CD4-positive, alpha-beta memory T cell (primary cell): ENCODE results near the gene OGN. TPM values are rescaled to one million over a fixed set of nuclear protein-coding genes. Genes with fewer than 3 reads are reported as not detected.

Experiments used
- CTCF ChIA-PET: fragments of 350-600 bp; sonication (Branson Sonifier 250); formaldehyde crosslinking; loops from one replicate; lab custom pipeline; 2021; ENCODE audit warnings: inconsistent platforms; ENCODE audit not compliant: partially characterized antibody; lab: Charles Lee
- POLR2A ChIA-PET: fragments of 350-600 bp; sonication (Branson Sonifier 250); formaldehyde crosslinking; loops from one replicate; lab custom pipeline; 2021; ENCODE audit not compliant: partially characterized antibody; lab: Charles Lee
- DNase-seq, 5 donors: peaks; one replicate each; pipeline versions ENCODE4 v3.0.0 to v3.0.0-alpha.2; 2020 to 2022; ENCODE audit warnings: mixed read lengths in 1 of 5
- H3K27ac ChIP-seq: one replicate; pipeline ENCODE4 v1.7.0; 2013; ENCODE audit warnings: low read depth, low read length
- H3K27me3 ChIP-seq: 2 replicates; pipeline ENCODE4 v1.7.0; 2013; ENCODE audit warnings: mild to moderate bottlenecking, low read length, moderate library complexity; ENCODE audit not compliant: insufficient read depth
- H3K36me3 ChIP-seq: 2 replicates; pipeline ENCODE4 v1.7.0; 2013; ENCODE audit warnings: mild to moderate bottlenecking, low read length, moderate library complexity; ENCODE audit not compliant: insufficient read depth
- H3K4me1 ChIP-seq: 2 replicates; pipeline ENCODE4 v1.7.0; 2013; ENCODE audit warnings: mild to moderate bottlenecking, low read length, moderate library complexity; ENCODE audit not compliant: insufficient read depth
- H3K4me3 ChIP-seq, 2 donors: one replicate each; pipeline ENCODE4 v1.7.0; 2013; ENCODE audit warnings: low read length in 2 of 2, mild to moderate bottlenecking in 1 of 2
- H3K9me3 ChIP-seq, 2 donors: one replicate each; pipeline ENCODE4 v1.7.0; 2013; ENCODE audit warnings: low read length in 2 of 2, control low read depth in 1 of 2; ENCODE audit not compliant: control insufficient read depth in 1 of 2
- H3K27ac Mint-ChIP-seq, 7 donors: one replicate each; pipeline ENCODE4 v1.8.0; 2020 to 2021; ENCODE audit warnings: mixed read lengths in 7 of 7, mild to moderate bottlenecking in 6 of 7, inconsistent platforms in 3 of 7, moderate library complexity in 3 of 7
- H3K27me3 Mint-ChIP-seq, 2 donors: one replicate each; pipeline ENCODE4 v1.8.0; 2020 to 2021; ENCODE audit warnings: mixed read lengths in 2 of 2
- H3K36me3 Mint-ChIP-seq, 2 donors: one replicate each; pipeline ENCODE4 v1.8.0; 2020 to 2021; ENCODE audit warnings: mixed read lengths in 2 of 2, inconsistent platforms in 1 of 2, mild to moderate bottlenecking in 1 of 2
- H3K4me1 Mint-ChIP-seq, 4 donors: one replicate each; pipeline ENCODE4 v1.8.0; 2020 to 2021; ENCODE audit warnings: mixed read lengths in 4 of 4, mild to moderate bottlenecking in 1 of 4
- H3K4me3 Mint-ChIP-seq, 8 donors: one replicate each; pipeline ENCODE4 v1.8.0; 2020 to 2021; ENCODE audit warnings: mixed read lengths in 8 of 8, mild to moderate bottlenecking in 7 of 8, moderate library complexity in 6 of 8, inconsistent platforms in 3 of 8
- H3K9me3 Mint-ChIP-seq, 8 donors: one replicate each; pipeline ENCODE4 v1.8.0; 2020 to 2021; ENCODE audit warnings: mixed read lengths in 8 of 8, mild to moderate bottlenecking in 5 of 8, inconsistent platforms in 3 of 8, moderate library complexity in 1 of 8
- intact Hi-C: fragments of 100-400 bp; cut with micrococcal nuclease; formaldehyde crosslinking; loops from one replicate; pipeline ENCODE4 v1.15.1; 2023
- polyA plus RNA-seq, 2 donors: library from polyadenylated mRNA; unstranded; fragments of 300-500 nt; fragmentation: Illumina TruSeq; gene quantifications; one replicate each; pipeline ENCODE4 v1.2.3, GENCODE V29; 2021
- total RNA-seq, 2 experiments: library from RNA; stranded (reverse); gene quantifications; one replicate each; pipeline ENCODE4 v1.2.3, GENCODE V29; 2021

OGN gene
- total and polyA plus RNA-seq, 4 experiments from 2014 or later = 0.24 TPM; not detected in 3

- Histone ChIP-seq H3K27ac (no peak overlapping the region), H3K9me3 (no peaks in the 10 kb centered on the region), H3K36me3 (no peaks in the 10 kb centered on the region), H3K27me3 (no peaks in the 10 kb centered on the region), H3K4me1 (peaks cover 8% of the 10 kb centered on the region), H3K4me3 (no peak overlapping the region)
- Mint-ChIP-seq H3K27ac (peak overlapping the region in 1 of 7 donors; percentile 7), H3K27me3 (no peaks in the 10 kb centered on the region), H3K36me3 (peaks cover 2 to 21% of the 10 kb centered on the region in 2 donors), H3K4me1 (peaks cover 4 to 11% (median 8%) of the 10 kb centered on the region in 4 donors), H3K4me3 (no peak overlapping the region), H3K9me3 (peaks cover 0 to 39% (median 27%) of the 10 kb centered on the region in 8 donors)
- no peak for DNase-seq
- POLR2A ChIA-PET = no interaction called here
- CTCF ChIA-PET = no interaction called here
- intact Hi-C loops = no loop called here
Measured at GRCh38 chr9:92377876-92378275, 26.5 kb downstream of the OGN start.

GRCh38 chr9:92373167-92373566 lies 31.2 kb downstream of the OGN start:
- Histone ChIP-seq H3K36me3 (no peaks in the 10 kb centered on the region), H3K27me3 (no peaks in the 10 kb centered on the region), H3K4me3 (no peak overlapping the region), H3K27ac (no peak overlapping the region), H3K9me3 (no peaks in the 10 kb centered on the region), H3K4me1 (no peaks in the 10 kb centered on the region)
- H3K9me3 Mint-ChIP-seq = peaks cover 0 to 51% (median 36%) of the 10 kb centered on the region in 8 donors
- no peaks in the 10 kb centered on the region for H3K27me3 Mint-ChIP-seq
- intact Hi-C loops = no loop called here
- CTCF ChIA-PET = no interaction called here
- no peak for DNase-seq
- H3K27ac Mint-ChIP-seq = no peak overlapping the region
- no peaks in the 10 kb centered on the region for H3K4me1 Mint-ChIP-seq
- peaks cover 9 to 25% of the 10 kb centered on the region in 2 donors for H3K36me3 Mint-ChIP-seq
- POLR2A ChIA-PET = no interaction called here
- no peak overlapping the region for H3K4me3 Mint-ChIP-seq

- H3K36me3 Mint-ChIP-seq = peaks cover 4 to 7% of the 10 kb centered on the region in 2 donors
- intact Hi-C loops = no loop called here
- no peaks in the 10 kb centered on the region for H3K4me1 Mint-ChIP-seq
- no peak overlapping the region for H3K4me3 ChIP-seq
- H3K9me3 ChIP-seq = no peaks in the 10 kb centered on the region
- ChIA-PET CTCF (no interaction called here), POLR2A (no interaction called here)
- no peaks in the 10 kb centered on the region for H3K27me3 Mint-ChIP-seq
- H3K27ac ChIP-seq = no peak overlapping the region
- H3K27ac Mint-ChIP-seq = no peak overlapping the region
- no peaks in the 10 kb centered on the region for H3K4me1 ChIP-seq
- H3K4me3 Mint-ChIP-seq = no peak overlapping the region
- H3K27me3 ChIP-seq = no peaks in the 10 kb centered on the region
- no peak for DNase-seq
- H3K36me3 ChIP-seq = no peaks in the 10 kb centered on the region
- peaks cover 0 to 23% (median 14%) of the 10 kb centered on the region in 8 donors for H3K9me3 Mint-ChIP-seq
Measured at GRCh38 chr9:92369075-92369474, 35.3 kb downstream of the OGN start.

- ChIA-PET POLR2A (no interaction called here), CTCF (no interaction called here)
- Histone ChIP-seq H3K27ac (no peak overlapping the region), H3K27me3 (no peaks in the 10 kb centered on the region), H3K9me3 (no peaks in the 10 kb centered on the region), H3K36me3 (no peaks in the 10 kb centered on the region), H3K4me3 (no peak overlapping the region), H3K4me1 (no peaks in the 10 kb centered on the region)
- Mint-ChIP-seq H3K4me3 (no peak overlapping the region), H3K36me3 (peaks cover 17 to 29% of the 10 kb centered on the region in 2 donors), H3K27ac (no peak overlapping the region), H3K9me3 (peaks cover 2 to 42% (median 24%) of the 10 kb centered on the region in 8 donors), H3K27me3 (no peaks in the 10 kb centered on the region), H3K4me1 (peaks cover 0 to 2% (median 0%) of the 10 kb centered on the region in 4 donors)
- no peak for DNase-seq
- intact Hi-C loops = no loop called here
Measured at GRCh38 chr9:92360083-92360482, 44.3 kb downstream of the OGN start.

- Histone ChIP-seq H3K36me3 (no peaks in the 10 kb centered on the region), H3K4me3 (no peak overlapping the region), H3K4me1 (no peaks in the 10 kb centered on the region), H3K27ac (no peak overlapping the region), H3K27me3 (no peaks in the 10 kb centered on the region), H3K9me3 (no peaks in the 10 kb centered on the region)
- Mint-ChIP-seq H3K27me3 (no peaks in the 10 kb centered on the region), H3K9me3 (peaks cover 2 to 47% (median 29%) of the 10 kb centered on the region in 8 donors), H3K27ac (no peak overlapping the region), H3K36me3 (peaks cover 20 to 34% of the 10 kb centered on the region in 2 donors), H3K4me3 (no peak overlapping the region), H3K4me1 (peaks cover 0 to 2% (median 0%) of the 10 kb centered on the region in 4 donors)
- intact Hi-C loops = no loop called here
- POLR2A ChIA-PET = no interaction called here
- CTCF ChIA-PET = no interaction called here
- DNase-seq = no peak
Measured at GRCh38 chr9:92359394-92359995, 44.9 kb downstream of the OGN start.

- no peaks in the 10 kb centered on the region for H3K27me3 Mint-ChIP-seq
- ChIA-PET POLR2A (no interaction called here), CTCF (no interaction called here)
- peaks cover 16 to 35% of the 10 kb centered on the region in 2 donors for H3K36me3 Mint-ChIP-seq
- no peak overlapping the region for H3K27ac Mint-ChIP-seq
- Histone ChIP-seq H3K27me3 (no peaks in the 10 kb centered on the region), H3K27ac (no peak overlapping the region), H3K36me3 (no peaks in the 10 kb centered on the region), H3K9me3 (no peaks in the 10 kb centered on the region), H3K4me1 (no peaks in the 10 kb centered on the region), H3K4me3 (no peak overlapping the region)
- H3K4me1 Mint-ChIP-seq = no peaks in the 10 kb centered on the region
- no peak for DNase-seq
- no peak overlapping the region for H3K4me3 Mint-ChIP-seq
- intact Hi-C loops = no loop called here
- H3K9me3 Mint-ChIP-seq = peaks cover 2 to 36% (median 24%) of the 10 kb centered on the region in 8 donors
Measured at GRCh38 chr9:92353051-92353450, 51.3 kb downstream of the OGN start.

GRCh38 chr9:92350740-92351133 lies 53.6 kb downstream of the OGN start:
- H3K36me3 ChIP-seq = no peaks in the 10 kb centered on the region
- no peak overlapping the region for H3K27ac ChIP-seq
- H3K9me3 ChIP-seq = no peaks in the 10 kb centered on the region
- H3K4me1 Mint-ChIP-seq = peaks cover 0 to 2% (median under 1%) of the 10 kb centered on the region in 4 donors
- H3K9me3 Mint-ChIP-seq = peaks cover 0 to 13% (median 11%) of the 10 kb centered on the region in 8 donors
- H3K27ac Mint-ChIP-seq = no peak overlapping the region
- no peak overlapping the region for H3K4me3 Mint-ChIP-seq
- H3K27me3 ChIP-seq = no peaks in the 10 kb centered on the region
- CTCF ChIA-PET = no interaction called here
- H3K4me1 ChIP-seq = no peaks in the 10 kb centered on the region
- intact Hi-C loops = no loop called here
- H3K27me3 Mint-ChIP-seq = no peaks in the 10 kb centered on the region
- POLR2A ChIA-PET = no interaction called here
- no peak for DNase-seq
- no peak overlapping the region for H3K4me3 ChIP-seq
- H3K36me3 Mint-ChIP-seq = peaks cover 6 to 21% of the 10 kb centered on the region in 2 donors
